K562 (cell line): ENCODE results near the gene CPZ. TPM values are rescaled to one million over a fixed set of nuclear protein-coding genes. Genes with fewer than 3 reads are reported as not detected.

Experiments used
- ASH1L ChIP-seq: fragments of 450-650 bp; IDR thresholded peaks from 2 replicates; pipeline ENCODE4 v1.6.1; 2018; ENCODE audit warnings: borderline replicate concordance, mild to moderate bottlenecking, low read depth; ENCODE audit not compliant: partially characterized antibody
- CCNT2 ChIP-seq: IDR thresholded peaks from 2 replicates; pipeline ENCODE4 v1.6.1; 2011; ENCODE audit warnings: borderline replicate concordance, low read depth, mild to moderate bottlenecking, moderate library complexity, mixed read lengths, low read length; ENCODE audit not compliant: insufficient read length; ENCODE audit errors: extremely low read depth
- CEBPZ ChIP-seq: fragments of 150-350 bp; IDR thresholded peaks from 2 replicates; pipeline ENCODE4 v1.6.1; 2014; ENCODE audit warnings: low read depth, mild to moderate bottlenecking, low read length, borderline replicate concordance
- GATAD2A ChIP-seq: fragments of 450-650 bp; IDR thresholded peaks from 2 replicates; pipeline ENCODE4 v1.6.1; 2017
- HNRNPL ChIP-seq: fragments of 200-400 bp; formaldehyde crosslinking; IDR thresholded peaks from 2 replicates; pipeline ENCODE4 v1.6.1; 2017; ENCODE audit warnings: low read depth, mild to moderate bottlenecking, low read length
- KLF16 ChIP-seq: IDR thresholded peaks from 2 replicates; pipeline ENCODE4 v1.6.1; 2016; ENCODE audit warnings: antibody characterized with exemption
- MBD2 ChIP-seq: sonication (generic); IDR thresholded peaks from 2 replicates; pipeline ENCODE4 v1.6.1; 2016; ENCODE audit warnings: low read depth, borderline replicate concordance
- NFIX ChIP-seq: fragments of 250-450 bp; sonication (Bioruptor Pico); IDR thresholded peaks from 2 replicates; pipeline ENCODE4 v1.4.0; 2020; ENCODE audit warnings: low read depth, mild to moderate bottlenecking, moderate library complexity
- RBM25 ChIP-seq: fragments of 200-400 bp; formaldehyde crosslinking; IDR thresholded peaks from 2 replicates; pipeline ENCODE4 v1.6.1; 2018; ENCODE audit warnings: low read length, low read depth, moderate library complexity; ENCODE audit not compliant: severe bottlenecking
- TCF7L2 ChIP-seq: fragments of 150-350 bp; IDR thresholded peaks from 2 replicates; pipeline ENCODE4 v1.6.1; 2016; ENCODE audit warnings: low read depth, mild to moderate bottlenecking, low read length, moderate library complexity
- TEAD4 ChIP-seq, 2 experiments: sonication (generic) in 1 of 2; formaldehyde crosslinking in 1 of 2; IDR thresholded peaks; 2 replicates each; pipeline versions ENCODE4 v1.6.1 to v1.8.0; 2012 to 2022; ENCODE audit warnings: borderline replicate concordance in 1 of 2, inconsistent platforms in 1 of 2, low read length in 1 of 2, mild to moderate bottlenecking in 1 of 2, missing genetic modification reagents in 1 of 2
- TFAP4 ChIP-seq: sonication (generic); formaldehyde crosslinking; IDR thresholded peaks from 2 replicates; pipeline ENCODE4 v1.8.0; 2022; ENCODE audit warnings: missing genetic modification reagents, mild to moderate bottlenecking, moderate library complexity, borderline replicate concordance
- ZBTB26 ChIP-seq: fragments of 450-650 bp; formaldehyde crosslinking; IDR thresholded peaks from 2 replicates; pipeline ENCODE4 v1.4.0; 2022; ENCODE audit warnings: missing genetic modification characterization
- ZBTB43 ChIP-seq: sonication (generic); formaldehyde crosslinking; IDR thresholded peaks from 2 replicates; pipeline ENCODE4 v1.8.0; 2023; ENCODE audit warnings: mild to moderate bottlenecking, missing genetic modification reagents
- ZKSCAN3 ChIP-seq: fragments of 250-450 bp; sonication (Bioruptor Pico); IDR thresholded peaks from 2 replicates; pipeline ENCODE4 v1.4.0; 2020
- ZNF232 ChIP-seq: sonication (generic); formaldehyde crosslinking; IDR thresholded peaks from 2 replicates; pipeline ENCODE4 v1.8.0; 2022; ENCODE audit warnings: mild to moderate bottlenecking, missing genetic modification reagents
- ZNF316 ChIP-seq: fragments of 450-650 bp; IDR thresholded peaks from 2 replicates; pipeline ENCODE4 v1.6.1; 2016
- ZNF436 ChIP-seq: fragments of 250-450, 450-650 bp; sonication (Bioruptor Pico); formaldehyde crosslinking; IDR thresholded peaks from 2 replicates; pipeline ENCODE4 v1.7.0; 2020; ENCODE audit warnings: mild to moderate bottlenecking
- ZNF75A ChIP-seq: fragments of 450-650 bp; formaldehyde crosslinking; IDR thresholded peaks from 2 replicates; pipeline ENCODE4 v1.4.0; 2020; ENCODE audit warnings: mild to moderate bottlenecking
- polyA plus RNA-seq, 8 experiments: library from polyadenylated mRNA; depleted of rRNA in 4 of 8; stranded (reverse) in 5 of 8; unstranded in 3 of 8; fragments of >200 nt; fragmentation: Nextera tagmentation in 2 of 8; fragmentation: Illumina TruSeq in 1 of 8; extraction: Ambion mirVana in 2 of 8; extraction: Trizol in 1 of 8; gene quantifications; 2 replicates each; pipeline versions ENCODE4 v1.2.1 to v1.2.3, GENCODE V29; 2011 to 2014; ENCODE audit warnings: inconsistent platforms in 1 of 8, missing spikeins in 1 of 8
- total RNA-seq, 7 experiments: library from RNA; depleted of rRNA in 6 of 7; stranded (reverse); fragments of >200 nt in 6 of 7; fragmentation: Illumina TruSeq in 2 of 7; extraction: Trizol in 2 of 7; gene quantifications; 2 replicates each; pipeline versions ENCODE4 v1.2.1 to v1.2.3, GENCODE V29; 2011 to 2021; ENCODE audit warnings: low replicate concordance in 1 of 7

Gene CPZ
- total and polyA plus RNA-seq, 9 of the 15 experiments (the other 6 are each of a cell fraction or from before 2014, with no cell fraction given), result 0.06 to 2.2 (median 1.2) TPM; not detected in 1

- TF ChIP-seq TEAD4 (IDR thresholded peaks at IDR 0.05; ENCODE audit: low read length), result peak; percentile 33; the same call in 1 of the 2 replicates
- no peak for TF ChIP-seq TEAD4 (CRISPR knock-in tag; IDR thresholded peaks at IDR 0.05; ENCODE audit: borderline replicate concordance)
- TF ChIP-seq RBM25, result peak; percentile 94
- TF ChIP-seq TCF7L2, result no peak
- TF ChIP-seq ZBTB26 (CRISPR knock-in tag), result no peak
- TF ChIP-seq ZNF436 (CRISPR knock-in tag), result no peak
- TF ChIP-seq CCNT2, result no peak
- no peak; the same call in 1 of the 2 replicates for TF ChIP-seq GATAD2A
- TF ChIP-seq ZKSCAN3, result no peak
- TF ChIP-seq KLF16, result no peak
- TF ChIP-seq TFAP4, result peak; percentile 32; the same call in 1 of the 2 replicates
- TF ChIP-seq MBD2, result no peak
- peak; percentile 99 for TF ChIP-seq ZNF316
- TF ChIP-seq NFIX (CRISPR knock-in tag), result no peak
- TF ChIP-seq ZNF232, result no peak
- no peak for TF ChIP-seq CEBPZ
- no peak for TF ChIP-seq ASH1L
- TF ChIP-seq HNRNPL, result no peak
- no peak for TF ChIP-seq ZBTB43 (CRISPR knock-in tag)
- no peak for TF ChIP-seq ZNF75A (CRISPR knock-in tag)
Measured at GRCh38 chr4:8547108-8547911, 45.3 kb upstream of the CPZ start (continued).
